G401.6 (cell line): ENCODE measurements around the gene MRGPRX3.

ENCODE experiments used
- FAIRE-seq: peaks from 2 replicates; lab custom pipeline; 2012; peaks lifted over from hg19 to GRCh38; lab: Jason Lieb, UNC

Gene MRGPRX3

DNA sequence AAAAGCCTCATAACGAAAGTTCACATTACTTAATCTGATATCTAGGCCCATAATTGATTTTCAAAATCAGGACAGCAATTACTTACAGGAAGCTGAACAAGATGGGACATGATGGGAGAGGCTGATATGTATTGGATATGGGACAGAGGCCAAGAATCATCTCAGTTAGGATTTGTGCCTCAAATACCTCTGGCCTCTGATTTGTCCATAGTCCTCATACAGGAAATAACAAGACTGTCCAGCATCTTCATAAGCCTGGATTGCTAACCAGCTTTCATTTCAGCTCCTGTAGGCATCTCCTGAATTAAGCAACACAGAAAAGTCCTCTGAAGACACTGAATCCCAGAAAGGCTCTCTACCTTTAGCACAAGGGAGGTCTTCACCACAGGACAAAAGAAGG lies 36.0 kb downstream of the MRGPRX3 start:
- no peak for FAIRE-seq

DNA sequence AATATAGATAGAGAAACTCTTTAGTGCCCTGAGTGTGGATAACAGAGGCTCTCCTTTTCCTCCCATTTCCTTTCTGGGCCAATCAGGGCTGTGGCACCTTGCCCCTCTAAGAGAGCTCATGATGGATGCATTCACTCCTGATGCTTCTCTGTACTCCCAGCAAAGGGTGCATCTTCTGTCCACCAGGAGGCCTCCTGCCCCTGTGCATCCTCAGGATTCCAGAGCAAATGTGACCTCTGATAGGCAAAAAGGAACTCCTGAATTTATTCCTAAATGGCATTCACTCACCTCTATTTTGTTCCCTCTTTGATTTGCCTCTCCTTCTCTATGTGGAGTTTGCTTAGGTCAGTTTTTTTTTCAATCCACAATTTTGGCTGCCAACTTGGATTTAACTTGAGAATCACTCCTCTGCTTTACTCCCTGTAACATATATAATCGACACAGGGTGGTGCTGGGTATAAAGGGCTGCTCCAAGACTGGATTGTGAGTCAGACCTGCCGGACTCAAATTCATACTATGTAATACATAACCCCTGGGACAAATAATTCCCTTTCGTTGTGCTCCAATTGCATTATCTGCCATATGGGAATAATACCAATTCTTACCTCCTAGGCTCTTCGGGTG lies 39.1 kb downstream of the MRGPRX3 start:
- FAIRE-seq: no peak

DNA sequence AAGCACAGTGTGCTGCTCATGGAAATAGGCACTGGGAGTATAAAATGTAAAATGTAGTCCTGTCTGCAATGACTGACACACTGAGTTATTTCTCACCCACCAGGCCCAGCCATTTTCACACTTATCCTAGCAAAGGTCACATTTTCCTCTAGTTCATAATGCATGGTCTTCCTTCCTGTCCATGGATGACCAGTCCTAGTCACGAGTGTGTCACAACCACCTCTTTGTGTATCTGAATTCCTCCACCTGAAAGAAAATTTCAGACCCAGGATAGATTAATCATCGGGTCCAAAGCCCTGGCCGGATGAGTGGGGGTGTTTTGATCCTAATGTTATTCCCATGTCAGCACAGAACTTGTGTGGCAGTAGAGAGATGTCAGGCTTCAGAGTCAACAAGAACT lies 40.3 kb downstream of the MRGPRX3 start, which contains the start of gene MRGPRX4:
Gene MRGPRX4 (plus strand): TSS at position 172 of the 400 bp plus-strand sequence. CDS start 420 bp downstream, outside the sequence.
- no peak for FAIRE-seq

DNA sequence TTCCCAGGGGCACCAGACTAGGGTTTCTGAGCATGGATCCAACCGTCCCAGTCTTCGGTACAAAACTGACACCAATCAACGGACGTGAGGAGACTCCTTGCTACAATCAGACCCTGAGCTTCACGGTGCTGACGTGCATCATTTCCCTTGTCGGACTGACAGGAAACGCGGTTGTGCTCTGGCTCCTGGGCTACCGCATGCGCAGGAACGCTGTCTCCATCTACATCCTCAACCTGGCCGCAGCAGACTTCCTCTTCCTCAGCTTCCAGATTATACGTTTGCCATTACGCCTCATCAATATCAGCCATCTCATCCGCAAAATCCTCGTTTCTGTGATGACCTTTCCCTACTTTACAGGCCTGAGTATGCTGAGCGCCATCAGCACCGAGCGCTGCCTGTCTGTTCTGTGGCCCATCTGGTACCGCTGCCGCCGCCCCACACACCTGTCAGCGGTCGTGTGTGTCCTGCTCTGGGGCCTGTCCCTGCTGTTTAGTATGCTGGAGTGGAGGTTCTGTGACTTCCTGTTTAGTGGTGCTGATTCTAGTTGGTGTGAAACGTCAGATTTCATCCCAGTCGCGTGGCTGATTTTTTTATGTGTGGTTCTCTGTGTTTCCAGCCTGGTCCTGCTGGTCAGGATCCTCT lies 41.0 kb downstream of the MRGPRX3 start:
- FAIRE-seq: no peak
